GM19351 (cell line): ENCODE data around the gene SOWAHD.
"Not testable (repeated sequence)": the region's sequence is repeated elsewhere in the genome, so short reads cannot be mapped to it uniquely, and the experiment has no call there.

Experiments
- ATAC-seq: cut with Tn5 transposase; IDR thresholded peaks from one replicate; pipeline ENCODE4 v1.9.1; 2021; ENCODE audit warnings: mild to moderate bottlenecking, moderate library complexity; ENCODE audit not compliant: unreplicated experiment

SOWAHD gene

GRCh38 chrX:119758731-119759247 lies 401 bp downstream of the SOWAHD start:
- no peak for ATAC-seq

- ATAC-seq: no peak
Measured at GRCh38 chrX:119759248-119759766, 919 bp downstream of the SOWAHD start.

- no peak for ATAC-seq
Measured at GRCh38 chrX:119760026-119760877, 1.9 kb downstream of the SOWAHD start.

GRCh38 chrX:119762718-119763117 lies 4.3 kb downstream of the SOWAHD start:
- ATAC-seq: no peak

GRCh38 chrX:119763181-119763580 lies 4.8 kb downstream of the SOWAHD start:
- no peak for ATAC-seq

GRCh38 chrX:119763836-119764387 lies 5.5 kb downstream of the SOWAHD start:
- ATAC-seq: no peak

- ATAC-seq: not testable (repeated sequence)
Measured at GRCh38 chrX:119768436-119768835, 10.0 kb downstream of the SOWAHD start.

- ATAC-seq: not testable (repeated sequence)
Measured at GRCh38 chrX:119769388-119769787, 11.0 kb downstream of the SOWAHD start.

- peak; percentile 75 for ATAC-seq
Measured at GRCh38 chrX:119775517-119776238, 17.3 kb downstream of the SOWAHD start.

- ATAC-seq: no peak
Measured at GRCh38 chrX:119778829-119779228, 20.4 kb downstream of the SOWAHD start.

- ATAC-seq: no peak
Measured at GRCh38 chrX:119783026-119783425, 24.6 kb downstream of the SOWAHD start.

GRCh38 chrX:119784747-119785446 lies 26.5 kb downstream of the SOWAHD start:
- peak; percentile 73 for ATAC-seq

- peak; percentile 11 for ATAC-seq
Measured at GRCh38 chrX:119790977-119791436, 32.6 kb downstream of the SOWAHD start.

- peak; percentile 79 for ATAC-seq
Measured at GRCh38 chrX:119791437-119792231, 33.2 kb downstream of the SOWAHD start, which contains the start of gene RPL39. TSS of gene RPL39 (minus strand) at chrX:119791630. CDS start at chrX:119791576, 54 bp downstream.

GRCh38 chrX:119801253-119802221 lies 43.1 kb downstream of the SOWAHD start:
- ATAC-seq: no peak

- ATAC-seq: no peak
Measured at GRCh38 chrX:119802546-119802945, 44.2 kb downstream of the SOWAHD start.

- ATAC-seq: not testable (repeated sequence)
Measured at GRCh38 chrX:119808461-119808860, 50.1 kb downstream of the SOWAHD start.

- ATAC-seq: no peak
Measured at GRCh38 chrX:119809185-119809666, 50.8 kb downstream of the SOWAHD start.
